ENCODE data around the gene VMP1. TPM values are rescaled to one million over a fixed set of nuclear protein-coding genes. Genes with fewer than 3 reads are reported as not detected.
A peak's percentile ranks its signal among the peaks of the same experiment; 100 is the strongest.

Gene VMP1
- total and polyA plus RNA-seq, 2 donors (not counting 1 experiment from before 2014, with no cell fraction given), result 20.4 to 83.5 TPM

- no peaks in the 10 kb centered on the region for H3K27me3 ChIP-seq (replicated peaks in 1 of 4; ENCODE audit: control extremely low read depth in 1 of 4, control insufficient read depth in 3 of 4, insufficient read depth in 4 of 4, low read length in 3 of 4)
- H3K4me2 ChIP-seq (replicated peaks; ENCODE audit: low read depth, low read length, poor library complexity, severe bottlenecking), result peak overlapping the region; percentile 6
- Mint-ChIP-seq H3K9me3 (ENCODE audit: insufficient read depth) (no peaks in the 10 kb centered on the region), H3K4me1 (peaks cover 7% of the 10 kb centered on the region), H3K4me3 (peak overlapping the region; percentile 0), H3K27me3 (no peaks in the 10 kb centered on the region), H3K27ac (no peak overlapping the region)
- no peaks in the 10 kb centered on the region for H3K79me2 ChIP-seq (ENCODE audit: control insufficient read depth, insufficient read depth, low read length)
- POLR2A ChIA-PET, result interaction anchor here (0.5 to 2.6 kb wide), 3 partner anchors 73 to 107 kb away, joined by 3 to 10 read pairs (median 3); no protein-coding TSS in a partner anchor
- peak overlapping the region; percentile 14 for H2AFZ ChIP-seq (ENCODE audit: insufficient read depth, low read depth, low read length, poor library complexity, severe bottlenecking)
- no CpG with 5 or more reads among the region's 3 CpGs for WGBS (ENCODE audit: insufficient coverage)
- no peaks in the 10 kb centered on the region for H4K20me1 ChIP-seq (ENCODE audit: control insufficient read depth, insufficient read depth, low read length, poor library complexity, severe bottlenecking)
- H3K9me3 ChIP-seq (ENCODE audit: control extremely low read depth in 1 of 3, control insufficient read depth in 2 of 3, insufficient read depth in 1 of 3, low read length in 2 of 3), result peaks cover 0 to 4% (median 0%) of the 10 kb centered on the region in 3 donors
- no peak for TF ChIP-seq EZH2 (IDR thresholded peaks at IDR 0.05; ENCODE audit: borderline replicate concordance, insufficient read depth, low read depth, low read length, poor library complexity, severe bottlenecking)
- TF ChIP-seq CTCF (IDR thresholded peaks at IDR 0.05), result peak; percentile 86
- intact Hi-C loops (cut with micrococcal nuclease), result loop anchor here (1.0 kb wide), 3 partner anchors 33 to 106 kb away; no protein-coding TSS in a partner anchor
- H3K9ac ChIP-seq (ENCODE audit: low read length), result no peak overlapping the region
- peaks cover 0 to 3% of the 10 kb centered on the region in 2 donors for H3K4me1 ChIP-seq (ENCODE audit: control insufficient read depth in 2 of 2, insufficient read depth in 2 of 2, low read length in 2 of 2)
- no peak overlapping the region for H3K27ac ChIP-seq (ENCODE audit: low read length in 2 of 2)
- peak; percentile 97 for ATAC-seq (ENCODE audit: low read depth)
- peak; percentile 85 for DNase-seq
- H3K36me3 ChIP-seq (replicated peaks in 1 of 2; ENCODE audit: control extremely low read depth in 1 of 2, control insufficient read depth in 1 of 2, extremely low read depth in 1 of 2, insufficient read depth in 2 of 2, low read length in 1 of 2), result peaks cover 3 to 9% of the 10 kb centered on the region in 2 experiments
- no peak overlapping the region for H3K4me3 ChIP-seq (ENCODE audit: control extremely low read depth in 1 of 5, extremely low read depth in 1 of 5, insufficient read depth in 1 of 5, low read depth in 2 of 5, low read length in 4 of 5)
- CTCF ChIA-PET, result interaction anchor here (0.6 to 11.9 kb wide), 29 partner anchors 8 to 1087 kb away, joined by 3 to 230 read pairs (median 7); partner anchors contain the start of genes RPS6KB1 and TUBD1
Measured at GRCh38 chr17:59753522-59754467, 46.3 kb downstream of the VMP1 start.

All from B cell (primary cell).